GM12801 (cell line): Measurements from ENCODE around the gene KIF11.

Experiments used
- CTCF ChIP-seq: IDR thresholded peaks from one replicate; pipeline ENCODE4 v1.5.1; 2011; ENCODE audit warnings: control low read depth; ENCODE audit not compliant: insufficient read length; ENCODE audit errors: extremely low read depth

Gene KIF11

GRCh38 chr10:92677708-92678107 is 84.8 kb downstream of the KIF11 start:
- TF ChIP-seq CTCF: no peak

- no peak for TF ChIP-seq CTCF
Observed at GRCh38 chr10:92678206-92678605, 85.3 kb downstream of the KIF11 start.

- no peak for TF ChIP-seq CTCF
Observed at GRCh38 chr10:92681306-92681834, 88.4 kb downstream of the KIF11 start.

- TF ChIP-seq CTCF: no peak
Observed at GRCh38 chr10:92688573-92688926, 95.6 kb downstream of the KIF11 start.

GRCh38 chr10:92688927-92689662 is 96.2 kb downstream of the KIF11 start:
- no peak for TF ChIP-seq CTCF

- TF ChIP-seq CTCF: no peak
Observed at GRCh38 chr10:92689663-92690210, 96.8 kb downstream of the KIF11 start, which contains the start of gene HHEX. TSS of gene HHEX (plus strand) at chr10:92689955. CDS start at chr10:92689987, 32 bp downstream.

GRCh38 chr10:92690211-92690914 is 97.4 kb downstream of the KIF11 start:
- no peak for TF ChIP-seq CTCF
